Ammon's horn (tissue), 1 donor: Measurements from ENCODE around the gene PLA2G10.
A peak's percentile ranks its signal among the peaks of the same experiment; 100 is the strongest.
"Not testable (repeated sequence)": the region's sequence is repeated elsewhere in the genome, so short reads cannot be mapped to it uniquely, and the experiment has no call there.

Experiments
- DNase-seq: peaks from one replicate; pipeline ENCODE4 v3.0.0-alpha.2; 2016; ENCODE audit warnings: low spot score

Gene PLA2G10

DNA sequence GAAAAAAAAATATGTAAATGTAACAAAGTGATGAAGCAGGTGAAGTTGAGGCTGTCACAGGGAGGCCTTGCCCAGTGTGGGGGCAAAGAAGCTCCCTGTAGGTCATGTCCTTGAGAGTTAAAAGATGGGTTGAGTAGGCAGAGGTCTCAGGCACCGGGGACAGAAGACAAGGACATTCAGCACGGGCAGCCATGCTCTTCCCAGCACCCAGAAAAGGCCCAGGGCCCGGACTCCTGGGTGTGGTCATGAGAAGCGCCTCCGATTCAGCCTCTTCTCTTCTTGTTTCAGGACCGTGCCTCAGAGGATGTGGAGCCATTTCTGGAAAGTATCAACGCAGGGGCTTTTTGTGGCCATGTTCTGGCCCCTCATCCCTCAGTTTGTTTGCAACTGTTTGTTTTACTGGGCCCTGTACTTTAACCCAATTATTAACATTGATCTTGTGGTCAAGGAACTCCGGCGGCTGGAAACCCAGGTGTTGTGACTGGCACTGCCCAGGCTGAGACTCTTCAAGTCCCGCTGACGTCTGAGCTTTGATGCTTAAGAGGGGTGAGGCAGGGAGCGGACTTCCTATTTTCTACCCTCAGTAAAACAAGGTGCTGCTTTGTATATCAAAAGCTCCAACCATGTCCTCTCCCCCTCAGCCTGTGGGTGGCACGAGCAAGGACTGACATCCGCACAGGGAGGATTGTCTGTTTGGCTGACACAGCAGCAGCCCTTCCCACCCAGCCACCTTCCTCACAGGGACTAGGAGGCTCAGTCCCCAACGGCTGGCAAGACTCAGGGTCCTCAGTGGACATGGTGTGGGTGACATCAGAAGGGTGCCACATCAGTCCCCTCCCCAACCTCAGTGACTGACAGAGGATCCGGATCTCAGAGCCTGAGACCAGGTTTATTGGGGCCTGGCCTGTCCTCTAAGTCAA, 26.5 kb downstream of the PLA2G10 start:
- no peak for DNase-seq

GRCh38 chr16:14658063-14658462, 36.0 kb downstream of the PLA2G10 start:
- DNase-seq, result peak; percentile 16

GRCh38 chr16:14652726-14653125, 41.4 kb downstream of the PLA2G10 start:
- no peak for DNase-seq

DNA sequence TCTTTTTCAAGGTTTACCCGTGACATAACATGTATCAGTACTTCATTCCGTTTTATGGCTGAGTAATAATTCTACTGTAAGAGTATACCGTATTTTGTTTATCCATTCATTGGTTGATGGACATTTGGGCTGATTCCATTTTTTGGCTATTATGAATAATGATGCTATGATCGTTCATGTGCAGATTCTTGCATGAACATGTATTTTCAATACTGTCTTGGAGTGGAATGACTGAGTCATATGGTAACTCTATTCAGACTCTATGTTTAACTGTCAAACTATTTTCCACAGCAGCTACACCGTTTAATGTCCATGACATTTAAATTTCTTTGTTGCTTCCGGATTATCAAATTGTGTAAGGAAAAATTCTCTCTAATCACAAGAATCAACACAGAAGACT, 43.5 kb downstream of the PLA2G10 start:
- no peak for DNase-seq

DNA sequence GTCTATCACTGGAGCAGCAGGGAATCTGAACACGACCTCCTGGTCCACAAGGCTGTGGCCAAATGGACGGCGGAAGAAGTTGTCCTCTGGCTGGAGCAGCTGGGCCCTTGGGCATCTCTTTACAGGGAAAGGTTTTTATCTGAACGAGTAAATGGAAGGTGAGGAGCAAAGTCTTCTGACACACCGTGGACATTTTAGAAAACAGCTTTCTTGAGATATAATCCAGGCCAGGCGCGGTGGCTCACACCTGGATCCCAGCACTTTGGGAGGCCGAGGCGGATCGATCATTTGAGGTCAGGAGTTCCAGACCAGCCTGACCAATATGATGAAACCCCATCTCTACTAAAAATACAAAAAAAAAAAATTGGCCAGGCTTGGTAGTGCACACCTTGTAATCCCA, 44.3 kb downstream of the PLA2G10 start:
- DNase-seq, result no peak

DNA sequence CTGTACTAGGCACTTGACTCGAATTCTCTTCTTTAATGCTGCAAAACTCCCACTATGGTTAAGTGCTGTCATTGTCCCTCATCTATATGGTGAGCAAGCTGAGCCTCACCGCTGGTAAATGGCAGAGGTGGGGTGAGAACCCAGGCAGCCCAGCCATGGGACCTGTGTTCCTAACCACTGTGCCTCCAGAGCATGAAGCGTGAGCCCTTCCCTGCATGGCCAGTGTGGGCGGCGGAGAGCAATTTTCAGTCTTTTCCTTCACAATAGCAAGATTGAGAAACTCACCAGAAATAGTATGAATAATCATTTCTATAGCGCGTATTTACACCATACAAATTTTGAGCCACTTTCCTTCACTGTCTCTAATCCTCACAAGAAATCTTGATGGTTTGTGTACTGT, 52.2 kb downstream of the PLA2G10 start:
- no peak for DNase-seq

DNA sequence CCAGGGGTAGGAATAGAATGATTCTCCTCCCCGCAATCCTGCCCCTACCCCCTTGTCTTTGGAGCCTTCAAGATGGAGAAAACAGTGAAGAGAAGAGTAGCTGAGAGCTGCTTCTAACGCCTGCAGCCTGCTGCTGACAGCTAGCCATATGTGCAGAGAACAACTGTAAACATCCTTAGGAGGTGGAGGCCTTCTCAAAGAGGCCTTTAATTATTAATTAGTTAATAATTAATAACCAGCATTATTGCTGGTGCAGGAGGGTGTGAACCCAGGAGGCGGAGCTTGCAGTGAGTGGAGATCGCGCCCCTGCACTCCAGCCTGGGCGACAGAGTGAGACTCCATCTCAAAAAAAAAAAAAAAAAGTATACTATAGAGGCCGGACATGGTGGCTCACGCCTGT, 52.9 kb downstream of the PLA2G10 start:
- DNase-seq, result no peak

GRCh38 chr16:14640538-14640937, 53.6 kb downstream of the PLA2G10 start:
- no peak for DNase-seq

DNA sequence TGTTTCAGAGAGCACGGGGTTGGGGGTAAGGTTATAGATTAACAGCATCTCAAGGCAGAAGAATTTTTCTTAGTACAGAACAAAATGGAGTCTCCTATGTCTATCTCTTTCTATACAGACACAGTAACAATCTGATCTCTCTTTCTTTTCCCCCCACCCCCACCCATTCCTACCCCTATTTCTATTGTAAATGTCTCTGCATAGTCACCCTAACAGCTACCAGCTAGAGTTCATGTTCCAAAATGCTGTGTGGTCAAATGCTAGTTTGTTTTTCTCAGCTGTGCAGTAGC, 57.2 kb downstream of the PLA2G10 start:
- DNase-seq, result not testable (repeated sequence)

- not testable (repeated sequence) for DNase-seq
These were observed 57.7 kb downstream of the PLA2G10 start for GRCh38 chr16:14636179-14636950.

DNA sequence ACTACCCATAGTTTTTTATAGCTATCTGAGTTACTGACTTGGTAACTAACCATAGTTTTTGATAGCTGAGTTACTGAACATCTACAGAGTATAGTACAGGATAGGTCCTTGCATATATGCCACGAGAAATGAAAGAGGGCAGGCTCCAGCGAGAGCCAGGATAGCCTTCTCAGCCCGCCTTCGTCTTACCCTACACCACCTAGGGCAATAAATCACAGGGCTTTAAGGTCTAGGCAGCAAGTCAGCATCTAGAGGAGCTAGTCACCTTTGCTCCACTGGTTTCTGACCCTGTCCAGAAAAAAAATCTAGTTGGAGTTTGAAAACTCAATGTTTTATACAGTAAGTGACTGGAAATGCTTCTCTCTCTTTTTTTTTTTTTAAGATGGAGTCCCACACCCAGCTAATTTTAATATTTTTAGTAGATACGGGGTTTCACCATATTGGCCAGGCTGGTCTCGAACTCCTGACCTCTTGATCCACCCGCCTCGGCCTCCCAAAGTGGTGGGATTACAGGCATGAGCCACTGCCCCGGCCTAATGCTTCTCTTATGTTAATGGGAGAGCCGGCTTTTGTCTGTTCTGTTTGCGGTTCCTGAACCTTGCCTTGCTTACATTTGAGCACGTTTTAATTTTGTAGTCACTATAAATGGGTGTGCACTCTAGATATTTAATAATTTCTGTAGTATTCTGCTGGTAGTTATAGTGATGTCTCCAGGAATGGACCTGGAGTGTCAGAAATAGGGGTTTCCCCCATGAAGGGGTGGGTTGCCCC, 58.5 kb downstream of the PLA2G10 start:
- no peak for DNase-seq

- no peak for DNase-seq
These were observed 59.8 kb downstream of the PLA2G10 start for GRCh38 chr16:14634389-14634725.

DNA sequence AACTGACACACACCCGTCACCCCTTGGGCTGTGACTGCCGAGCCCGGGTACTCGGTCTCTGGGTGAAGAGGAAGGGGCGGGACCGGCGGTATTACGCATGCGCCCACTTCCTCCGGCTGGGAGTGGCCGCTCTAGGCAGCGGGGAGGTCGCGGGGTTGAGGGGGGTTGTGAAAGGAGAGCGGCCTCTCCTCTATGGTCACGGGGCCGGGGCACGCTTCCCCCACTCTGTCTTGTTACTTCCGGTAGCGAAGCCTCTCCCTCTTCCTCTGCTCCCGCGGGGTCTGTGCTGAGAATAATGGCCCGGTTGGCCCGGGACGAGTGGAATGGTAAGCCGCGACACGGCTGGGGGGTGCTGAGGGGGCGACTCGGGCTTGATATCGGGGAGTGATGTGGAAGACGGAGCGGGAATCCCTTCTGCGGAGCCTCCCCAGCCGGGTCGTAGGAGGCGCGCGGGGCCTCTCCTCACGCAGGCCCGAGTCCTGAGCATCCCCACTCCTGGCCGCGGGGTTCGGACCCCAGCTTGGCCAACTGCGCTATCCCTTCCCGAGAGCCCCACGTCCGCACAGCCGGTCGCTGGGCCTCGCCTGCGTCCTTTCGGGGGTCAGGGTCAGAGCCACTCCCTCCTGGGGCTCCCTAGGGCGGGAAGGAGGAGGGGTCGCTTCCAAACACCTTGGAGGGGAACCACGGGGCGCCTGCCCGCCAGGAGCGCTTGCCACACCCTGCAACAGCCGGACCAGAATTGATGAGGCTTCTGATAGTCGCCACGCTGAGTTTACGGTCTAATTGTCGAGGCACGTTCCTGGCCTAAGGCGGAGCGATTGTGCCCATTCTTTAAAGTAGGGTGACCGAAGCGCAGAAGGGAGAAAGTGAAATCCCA, 61.2 kb downstream of the PLA2G10 start, which contains the start of gene BFAR:
Gene BFAR, plus strand, starts transcription at position 259 of the 877 bp plus-strand sequence. CDS start 11,396 bp downstream, outside the sequence.
- DNase-seq, result peak; percentile 99

DNA sequence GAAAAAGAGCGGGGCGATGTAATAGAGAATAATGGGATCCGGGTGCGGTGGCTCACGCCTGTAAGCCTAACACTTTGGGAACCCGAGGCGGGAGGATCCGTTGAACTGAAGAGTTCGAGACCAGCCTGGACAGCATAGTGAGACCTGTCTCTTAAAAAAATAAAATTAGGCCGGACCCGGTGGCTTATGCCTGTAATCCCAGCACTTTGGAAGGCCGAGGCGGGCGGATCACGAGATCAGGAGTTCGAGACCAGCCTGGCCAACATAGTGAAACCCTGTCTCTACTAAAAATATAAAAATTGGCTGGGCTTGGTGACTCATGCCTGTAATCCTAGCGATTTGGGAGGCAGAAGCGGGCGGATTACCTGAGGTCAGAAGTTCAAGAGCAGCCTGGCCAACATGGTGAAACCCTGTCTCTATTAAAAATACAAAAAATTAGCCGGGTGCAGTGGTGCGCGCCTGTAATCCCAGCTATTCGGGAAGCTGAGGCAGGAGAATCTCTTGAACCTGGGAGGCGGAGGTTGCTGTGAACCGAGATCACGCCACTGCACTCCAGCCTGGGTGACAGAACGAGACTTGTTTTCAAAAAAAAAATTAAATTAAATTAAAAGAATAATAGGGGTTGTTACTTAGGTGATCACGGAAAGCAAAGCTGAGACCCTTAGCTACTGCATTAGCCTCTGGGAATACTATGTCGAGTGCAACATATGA, 63.3 kb downstream of the PLA2G10 start:
- DNase-seq, result not testable (repeated sequence)

- DNase-seq, result peak; percentile 97
These were observed 64.0 kb downstream of the PLA2G10 start, which contains the start of gene PARN for GRCh38 chr16:14629919-14630619. Gene PARN, minus strand, starts transcription at chr16:14630260. Its CDS starts 135 bp downstream, at chr16:14630125.

DNA sequence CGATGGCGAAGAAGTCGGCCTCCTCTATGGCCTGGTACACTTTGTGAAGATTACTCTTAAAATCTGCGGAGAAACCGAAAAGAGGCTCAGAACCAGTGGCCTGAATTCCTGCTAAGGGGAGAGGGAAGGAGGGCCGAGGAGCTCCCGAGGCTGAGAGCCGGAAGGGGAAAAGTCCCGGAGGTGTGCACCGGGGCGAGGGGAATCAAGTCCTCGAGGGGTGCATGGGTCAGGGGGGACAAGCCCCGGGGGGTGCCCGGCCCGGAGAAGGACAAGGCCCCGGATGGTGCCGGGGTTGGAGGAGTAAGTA, 64.5 kb downstream of the PLA2G10 start:
- DNase-seq, result no peak

GRCh38 chr16:14628806-14629611, 65.1 kb downstream of the PLA2G10 start:
- no peak for DNase-seq

- DNase-seq, result no peak
These were observed 67.0 kb downstream of the PLA2G10 start for GRCh38 chr16:14627078-14627477.
